ENCODE results near the gene EIF5.
A peak's percentile ranks its signal among the peaks of the same experiment; 100 is the strongest.

The EIF5 gene

GRCh38 chr14:103372552-103373304, 38.7 kb downstream of the EIF5 start:
- H3K4me3 ChIP-seq (ENCODE audit: low read length): no peak overlapping the region
- TF ChIP-seq CTCF (IDR thresholded peaks at IDR 0.05; ENCODE audit: insufficient read depth, low read depth, low read length, missing control alignments): no peak
- peak; percentile 99 for DNase-seq (ENCODE audit: low read depth)

- no peak overlapping the region for H3K4me3 ChIP-seq (ENCODE audit: low read length)
- DNase-seq (ENCODE audit: low read depth): no peak
- TF ChIP-seq CTCF (IDR thresholded peaks at IDR 0.05; ENCODE audit: insufficient read depth, low read depth, low read length, missing control alignments): no peak
Measured at GRCh38 chr14:103374121-103374520, 40.1 kb downstream of the EIF5 start.

GRCh38 chr14:103377522-103378037, 43.5 kb downstream of the EIF5 start:
- TF ChIP-seq CTCF (IDR thresholded peaks at IDR 0.05; ENCODE audit: insufficient read depth, low read depth, low read length, missing control alignments): no peak
- peak; percentile 42 for DNase-seq (ENCODE audit: low read depth)
- H3K4me3 ChIP-seq (ENCODE audit: low read length): no peak overlapping the region

GRCh38 chr14:103378038-103378854, 44.2 kb downstream of the EIF5 start:
- no peak overlapping the region for H3K4me3 ChIP-seq (ENCODE audit: low read length)
- TF ChIP-seq CTCF (IDR thresholded peaks at IDR 0.05; ENCODE audit: insufficient read depth, low read depth, low read length, missing control alignments): no peak
- no peak for DNase-seq (ENCODE audit: low read depth)

- no peak for TF ChIP-seq CTCF (IDR thresholded peaks at IDR 0.05; ENCODE audit: insufficient read depth, low read depth, low read length, missing control alignments)
- peak; percentile 72 for DNase-seq (ENCODE audit: low read depth)
- H3K4me3 ChIP-seq (ENCODE audit: low read length): no peak overlapping the region
Measured at GRCh38 chr14:103380719-103381377, 46.8 kb downstream of the EIF5 start.

- H3K4me3 ChIP-seq (ENCODE audit: low read length): no peak overlapping the region
- peak; percentile 91 for DNase-seq (ENCODE audit: low read depth)
- no peak for TF ChIP-seq CTCF (IDR thresholded peaks at IDR 0.05; ENCODE audit: insufficient read depth, low read depth, low read length, missing control alignments)
Measured at GRCh38 chr14:103382376-103382775, 48.3 kb downstream of the EIF5 start.

Measured in epithelial cell of esophagus (primary cell).